Activated CD4-positive, alpha-beta T cell treated with anti-CD3 and anti-CD28 coated beads, Interleukin-2, amount 50 U/mL, for 24 hours (primary cell): ENCODE measurements around the gene SNX13.
"Not testable (repeated sequence)": the region's sequence is repeated elsewhere in the genome, so short reads cannot be mapped to it uniquely, and the experiment has no call there.

Source experiments
- DNase-seq, 2 donors: peaks; one replicate each; pipeline ENCODE4 v3.0.0-alpha.2; 2020; ENCODE audit warnings: low read depth in 1 of 2, low spot score in 1 of 2

Gene SNX13

GRCh38 chr7:17915796-17916195 is 24.5 kb downstream of the SNX13 start:
- no peak for DNase-seq

GRCh38 chr7:17915168-17915567 is 25.1 kb downstream of the SNX13 start:
- DNase-seq, result no peak

GRCh38 chr7:17913250-17913649 is 27.0 kb downstream of the SNX13 start:
- DNase-seq, result no peak

GRCh38 chr7:17912536-17913235 is 27.6 kb downstream of the SNX13 start:
- DNase-seq, result no peak

- DNase-seq, result no peak
These were observed 28.2 kb downstream of the SNX13 start for GRCh38 chr7:17912050-17912449.

- DNase-seq, result no peak
These were observed 29.9 kb downstream of the SNX13 start for GRCh38 chr7:17910377-17910776.

GRCh38 chr7:17909310-17909709 is 31.0 kb downstream of the SNX13 start:
- not testable (repeated sequence) for DNase-seq

GRCh38 chr7:17907014-17907413 is 33.3 kb downstream of the SNX13 start:
- DNase-seq, result no peak

- no peak for DNase-seq
These were observed 37.0 kb downstream of the SNX13 start for GRCh38 chr7:17903337-17903736.

- no peak for DNase-seq
These were observed 37.7 kb downstream of the SNX13 start for GRCh38 chr7:17902599-17902998.

- DNase-seq, result no peak
These were observed 39.8 kb downstream of the SNX13 start for GRCh38 chr7:17900464-17900863.

- DNase-seq, result no peak
These were observed 42.2 kb downstream of the SNX13 start for GRCh38 chr7:17898111-17898510.

- no peak for DNase-seq
These were observed 53.0 kb downstream of the SNX13 start for GRCh38 chr7:17887286-17887685.

GRCh38 chr7:17882685-17883084 is 57.6 kb downstream of the SNX13 start:
- no peak for DNase-seq

GRCh38 chr7:17879075-17879661 is 61.1 kb downstream of the SNX13 start:
- no peak for DNase-seq

GRCh38 chr7:17878627-17879026 is 61.7 kb downstream of the SNX13 start:
- no peak for DNase-seq

- no peak for DNase-seq
These were observed 68.3 kb downstream of the SNX13 start for GRCh38 chr7:17871815-17872533.

GRCh38 chr7:17870406-17870805 is 69.9 kb downstream of the SNX13 start:
- no peak for DNase-seq

- DNase-seq, result no peak
These were observed 76.5 kb downstream of the SNX13 start for GRCh38 chr7:17863809-17864143.

- no peak for DNase-seq
These were observed 77.0 kb downstream of the SNX13 start for GRCh38 chr7:17863095-17863808.

GRCh38 chr7:17856251-17856650 is 84.0 kb downstream of the SNX13 start:
- no peak for DNase-seq

GRCh38 chr7:17855202-17855601 is 85.1 kb downstream of the SNX13 start:
- no peak for DNase-seq
